Skin epidermis (tissue), 12 donors: Measurements from ENCODE around the gene VPS41.
A peak's percentile ranks its signal among the peaks of the same experiment; 100 is the strongest.

Experiments used
- H3K27ac ChIP-seq, 21 experiments: fragments of 200-600 bp; sonication (generic) in 11 of 21; one replicate each; pipeline ENCODE4 v1.5.0; 2020; ENCODE audit warnings: mild to moderate bottlenecking in 3 of 21, inconsistent platforms in 2 of 21, moderate library complexity in 2 of 21
- H3K4me3 ChIP-seq, 7 experiments: fragments of 200-600 bp; sonication (generic) in 2 of 7; one replicate each; pipeline ENCODE4 v1.5.0; 2020; ENCODE audit warnings: inconsistent platforms in 2 of 7, mild to moderate bottlenecking in 2 of 7, moderate library complexity in 1 of 7

VPS41 gene

DNA sequence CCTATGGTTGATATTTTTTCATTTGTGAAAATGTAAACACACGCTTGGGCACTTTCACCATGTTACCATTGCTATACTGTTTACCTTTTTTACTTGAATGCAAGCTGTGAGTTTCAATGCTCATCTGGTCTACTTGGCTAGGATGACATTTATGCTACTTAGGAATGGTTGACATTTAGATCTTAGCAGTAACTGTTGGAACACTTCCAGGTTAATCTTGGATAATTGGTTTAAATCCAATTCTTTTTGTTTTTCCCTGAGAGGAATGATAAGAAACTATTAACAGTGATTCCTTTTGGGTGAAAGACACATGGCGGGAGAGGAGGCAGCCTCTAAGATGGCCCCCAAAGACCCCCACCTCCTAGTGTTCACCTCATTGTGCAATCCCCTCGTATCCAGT, 226.4 kb downstream of the VPS41 start:
- H3K27ac ChIP-seq = no peak overlapping the region

DNA sequence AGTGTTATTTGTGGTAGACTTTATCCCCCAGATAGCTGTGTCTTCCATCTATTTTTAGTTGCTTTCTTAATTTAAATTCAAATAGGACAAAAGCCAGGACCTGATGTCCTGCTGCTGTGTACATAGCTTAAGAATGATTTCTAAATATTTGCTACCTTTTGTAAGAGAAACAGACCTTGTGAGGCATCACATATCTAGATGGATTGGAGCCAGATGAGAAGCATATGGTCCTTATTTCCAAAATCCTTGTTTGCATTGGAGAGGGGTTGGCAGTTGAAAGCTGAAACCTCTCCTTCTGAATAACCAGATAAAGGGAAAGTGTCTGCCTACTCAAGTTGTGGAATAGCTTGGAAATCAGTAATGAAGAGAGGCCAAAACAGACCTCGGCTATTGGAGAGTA, 227.1 kb downstream of the VPS41 start:
- Histone ChIP-seq H3K27ac (no peak overlapping the region), H3K4me3 (no peak overlapping the region)

More for the DNA sequence above, 226.4 kb downstream of the VPS41 start:
- no peak overlapping the region for H3K4me3 ChIP-seq

DNA sequence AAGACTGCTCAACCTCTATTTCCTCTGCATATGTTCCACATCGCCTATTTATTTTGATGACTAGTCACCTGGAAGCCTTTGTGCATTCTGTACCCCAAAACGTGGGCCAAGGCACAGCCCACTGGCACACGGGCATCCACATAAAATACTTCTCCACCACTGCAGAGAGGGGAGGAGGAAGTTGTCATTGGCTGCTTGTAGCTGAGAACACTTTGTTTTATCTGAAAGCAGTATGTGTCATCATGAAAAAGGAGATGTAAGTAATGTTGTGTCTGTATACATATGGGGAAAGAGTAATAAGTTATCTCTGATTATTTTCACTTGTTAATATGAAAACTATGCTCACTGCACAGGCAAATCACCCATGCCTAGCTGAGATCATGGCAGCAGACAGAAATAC, 229.6 kb downstream of the VPS41 start:
- H3K27ac ChIP-seq = no peak overlapping the region
- no peak overlapping the region for H3K4me3 ChIP-seq

DNA sequence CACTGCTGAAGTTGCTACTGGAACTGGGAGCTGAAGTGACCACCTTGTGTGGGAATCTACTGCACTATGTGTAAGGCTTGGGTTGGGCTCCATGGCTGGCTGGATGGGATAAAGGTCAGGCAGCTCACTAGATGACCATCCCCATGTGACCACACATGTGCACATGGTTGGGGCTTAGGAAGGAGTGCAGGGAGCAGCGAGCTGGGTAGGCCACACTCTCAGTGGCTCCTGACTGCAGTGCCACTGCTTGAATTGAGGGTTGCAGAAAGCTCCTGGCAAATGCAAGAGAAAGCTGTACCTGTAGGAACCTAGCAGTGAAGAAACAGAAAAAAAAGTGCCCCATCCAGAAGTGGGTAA, 230.3 kb downstream of the VPS41 start:
- Histone ChIP-seq H3K4me3 (no peak overlapping the region), H3K27ac (no peak overlapping the region)

DNA sequence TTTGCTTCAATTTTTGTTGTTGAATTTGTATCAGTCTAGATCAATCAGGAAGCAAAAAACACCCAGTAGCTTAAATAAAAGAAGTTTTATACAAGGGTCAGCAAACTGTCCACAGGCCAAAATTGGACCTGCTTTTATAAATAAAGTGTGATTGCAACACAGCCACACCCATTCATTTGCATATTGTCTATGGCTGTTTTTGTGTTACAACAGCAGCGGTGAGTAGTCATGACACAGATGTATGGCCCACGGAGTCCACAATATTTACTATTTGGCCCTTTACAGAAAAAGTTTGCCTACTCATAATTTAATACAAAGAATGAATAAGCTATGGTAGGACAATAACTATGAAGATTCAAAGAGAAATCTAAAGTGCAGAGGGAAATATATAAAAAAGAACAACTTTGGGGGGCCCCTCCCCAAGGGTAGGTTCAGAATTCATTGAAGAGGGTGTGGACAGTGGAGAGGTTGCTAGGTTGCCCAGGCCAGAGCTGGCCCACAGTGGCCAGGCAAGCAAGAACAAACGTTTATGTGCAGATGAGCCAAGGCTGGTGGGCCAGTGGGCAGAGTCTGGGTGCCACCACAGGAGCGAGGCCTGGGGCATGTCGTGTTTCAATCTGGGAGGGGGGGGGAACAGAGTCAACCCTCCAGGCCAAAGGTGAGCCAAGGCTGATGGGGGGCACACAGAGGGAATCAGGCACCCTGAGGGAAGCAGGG, 230.9 kb downstream of the VPS41 start:
- no peak overlapping the region for H3K27ac ChIP-seq
- no peak overlapping the region for H3K4me3 ChIP-seq

DNA sequence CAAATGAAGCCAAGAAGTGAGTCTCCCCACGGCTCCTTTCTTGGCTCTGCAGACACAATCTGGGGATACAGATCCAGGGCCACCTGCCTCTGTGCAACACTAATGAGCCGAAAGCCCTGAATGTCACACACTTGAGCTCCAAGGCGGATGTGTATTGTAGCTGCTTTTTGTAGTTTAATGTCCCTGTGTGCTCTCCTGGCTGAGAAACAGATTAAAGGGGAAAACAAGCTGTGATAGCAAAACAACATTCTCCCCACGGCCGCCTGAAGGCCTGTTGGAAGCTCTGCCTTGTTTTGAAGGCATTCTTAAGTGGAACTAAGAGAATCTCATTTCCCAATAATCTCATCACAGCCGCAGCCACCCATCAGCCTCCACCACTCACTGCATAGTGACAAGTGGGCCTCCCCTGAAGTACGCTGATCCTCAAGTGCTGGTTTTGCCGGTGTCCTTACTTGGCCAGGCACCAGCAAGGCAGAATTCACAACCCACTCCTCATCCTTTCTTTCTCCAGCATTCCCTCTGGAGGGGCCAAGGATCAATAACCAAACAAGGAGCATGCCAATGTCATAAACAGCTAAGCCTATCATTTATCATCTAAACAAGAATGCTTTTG, 233.4 kb downstream of the VPS41 start:
- H3K4me3 ChIP-seq = no peak overlapping the region
- H3K27ac ChIP-seq = no peak overlapping the region

DNA sequence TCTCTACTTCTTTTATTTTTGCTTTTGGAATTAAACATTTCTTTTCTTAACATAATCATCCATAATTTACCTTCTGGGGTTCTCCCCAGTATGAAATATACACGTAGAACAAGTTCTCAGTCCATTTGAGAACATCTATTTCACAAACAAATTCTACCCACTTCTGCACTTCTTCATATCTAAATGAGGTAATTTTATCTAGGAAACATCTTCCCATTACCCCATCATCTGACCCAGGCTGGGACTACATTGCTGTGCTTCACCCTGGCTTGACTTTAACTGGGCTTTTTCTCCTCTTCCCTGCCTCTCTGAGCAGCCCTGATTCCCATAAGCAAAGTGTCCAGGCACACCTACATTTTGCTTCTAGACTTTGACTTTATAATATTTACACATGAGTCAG, 234.5 kb downstream of the VPS41 start:
- H3K4me3 ChIP-seq = no peak overlapping the region
- peak overlapping the region in 2 of 21 experiments; percentile 5 to 39 for H3K27ac ChIP-seq

DNA sequence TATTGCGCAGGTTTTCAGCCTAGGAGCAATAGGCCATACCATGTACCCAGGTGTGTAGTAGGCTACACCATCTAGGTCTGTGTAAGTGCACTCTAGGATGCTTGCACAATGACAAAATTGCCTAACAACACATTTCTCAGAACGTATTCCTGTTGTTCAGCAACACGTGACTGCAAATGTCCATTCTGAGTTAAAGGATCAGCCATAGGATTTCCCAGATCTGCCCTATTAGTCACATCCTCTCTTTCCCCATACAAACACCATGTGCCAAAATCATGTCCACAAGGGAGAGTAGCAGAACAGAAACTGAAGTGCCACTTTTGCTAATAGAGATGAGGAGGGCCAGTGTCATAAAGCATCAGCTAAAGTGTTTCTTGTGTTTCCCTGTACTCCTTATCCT, 235.2 kb downstream of the VPS41 start:
- peak overlapping the region in 2 of 21 experiments; percentile 39 to 40 for H3K27ac ChIP-seq
- H3K4me3 ChIP-seq = no peak overlapping the region
